Naive B cell (primary cell): ENCODE measurements around the gene POFUT2. TPM values are rescaled to one million over a fixed set of nuclear protein-coding genes. Genes with fewer than 3 reads are reported as not detected.

ENCODE experiments used
- ATAC-seq, 2 donors: fragments of 150-1000 bp; cut with Tn5 transposase; 2 replicates each; pipeline ENCODE4 v1.10.0; 2021; ENCODE audit warnings: low read depth in 2 of 2, mild to moderate bottlenecking in 2 of 2, moderate library complexity in 2 of 2
- DNase-seq: peaks from one replicate; pipeline ENCODE4 v3.0.0; 2022
- H3K27ac Mint-ChIP-seq, 6 donors: one replicate each; pipeline ENCODE4 v1.8.0; 2020 to 2022; ENCODE audit warnings: mild to moderate bottlenecking in 6 of 6, mixed read lengths in 6 of 6, moderate library complexity in 5 of 6, inconsistent platforms in 2 of 6
- H3K27me3 Mint-ChIP-seq, 3 donors: one replicate each; pipeline ENCODE4 v1.8.0; 2021 to 2022; ENCODE audit warnings: mixed read lengths in 3 of 3, mild to moderate bottlenecking in 1 of 3
- H3K36me3 Mint-ChIP-seq, 2 donors: one replicate each; pipeline ENCODE4 v1.8.0; 2020 to 2022; ENCODE audit warnings: mixed read lengths in 2 of 2, inconsistent platforms in 1 of 2, mild to moderate bottlenecking in 1 of 2
- H3K4me1 Mint-ChIP-seq, 3 donors: one replicate each; pipeline ENCODE4 v1.8.0; 2020 to 2022; ENCODE audit warnings: mixed read lengths in 3 of 3, inconsistent platforms in 1 of 3, mild to moderate bottlenecking in 1 of 3, moderate library complexity in 1 of 3
- H3K4me3 Mint-ChIP-seq, 8 donors: one replicate each; pipeline ENCODE4 v1.8.0; 2020 to 2022; ENCODE audit warnings: mild to moderate bottlenecking in 8 of 8, mixed read lengths in 8 of 8, moderate library complexity in 8 of 8, inconsistent platforms in 2 of 8
- H3K9me3 Mint-ChIP-seq, 7 donors: one replicate each; pipeline ENCODE4 v1.8.0; 2020 to 2022; ENCODE audit warnings: mixed read lengths in 7 of 7, mild to moderate bottlenecking in 5 of 7, inconsistent platforms in 2 of 7, moderate library complexity in 1 of 7
- polyA plus RNA-seq, 6 donors: library from polyadenylated mRNA; unstranded; fragments of 300-500 nt; fragmentation: Illumina TruSeq; gene quantifications; one replicate each; pipeline ENCODE4 v1.2.3, GENCODE V29; 2021; ENCODE audit warnings: low read depth in 6 of 6

POFUT2 gene
- polyA plus RNA-seq, 6 donors from 2014 or later, result 2.8 to 10.2 (median 5.2) TPM

- Mint-ChIP-seq H3K36me3 (no peaks in the 10 kb centered on the region), H3K9me3 (no peaks in the 10 kb centered on the region), H3K27ac (no peak overlapping the region), H3K4me3 (no peak overlapping the region), H3K27me3 (peaks cover 5 to 25% (median 24%) of the 10 kb centered on the region in 3 donors), H3K4me1 (peaks cover 0 to 10% (median 0%) of the 10 kb centered on the region in 3 donors)
- no peak for DNase-seq
- ATAC-seq, result no peak
Observed at GRCh38 chr21:45330851-45331261, 43.2 kb upstream of the POFUT2 start.

GRCh38 chr21:45330075-45330781 is 42.5 kb upstream of the POFUT2 start:
- Mint-ChIP-seq H3K4me1 (peaks cover 0 to 10% (median 0%) of the 10 kb centered on the region in 3 donors), H3K4me3 (no peak overlapping the region), H3K36me3 (no peaks in the 10 kb centered on the region), H3K27me3 (peaks cover 5 to 25% (median 24%) of the 10 kb centered on the region in 3 donors), H3K27ac (no peak overlapping the region), H3K9me3 (no peaks in the 10 kb centered on the region)
- DNase-seq, result no peak
- ATAC-seq, result no peak

GRCh38 chr21:45329261-45330074 is 41.8 kb upstream of the POFUT2 start:
- H3K27ac Mint-ChIP-seq, result no peak overlapping the region

GRCh38 chr21:45328198-45329091 is 40.8 kb upstream of the POFUT2 start:
- Mint-ChIP-seq H3K27me3 (peaks cover 5 to 36% (median 19%) of the 10 kb centered on the region in 3 donors), H3K27ac (no peak overlapping the region)
- DNase-seq, result no peak

More at GRCh38 chr21:45329261-45330074, 41.8 kb upstream of the POFUT2 start:
- ATAC-seq (no peak), DNase-seq (no peak)
- H3K4me3 Mint-ChIP-seq, result no peak overlapping the region
- H3K36me3 Mint-ChIP-seq, result no peaks in the 10 kb centered on the region
- peaks cover 0 to 10% (median 0%) of the 10 kb centered on the region in 3 donors for H3K4me1 Mint-ChIP-seq
- H3K9me3 Mint-ChIP-seq, result no peaks in the 10 kb centered on the region
- H3K27me3 Mint-ChIP-seq, result peaks cover 5 to 26% (median 24%) of the 10 kb centered on the region in 3 donors

GRCh38 chr21:45327441-45328197 is 39.9 kb upstream of the POFUT2 start:
- no peaks in the 10 kb centered on the region for H3K9me3 Mint-ChIP-seq
- H3K27ac Mint-ChIP-seq, result no peak overlapping the region
- H3K27me3 Mint-ChIP-seq, result peaks cover 5 to 39% (median 26%) of the 10 kb centered on the region in 3 donors

More at GRCh38 chr21:45328198-45329091, 40.8 kb upstream of the POFUT2 start:
- H3K36me3 Mint-ChIP-seq, result no peaks in the 10 kb centered on the region
- H3K4me1 Mint-ChIP-seq, result peaks cover 0 to 10% (median 0%) of the 10 kb centered on the region in 3 donors
- H3K4me3 Mint-ChIP-seq, result no peak overlapping the region
- ATAC-seq, result no peak
- H3K9me3 Mint-ChIP-seq, result no peaks in the 10 kb centered on the region

GRCh38 chr21:45326891-45327440 is 39.3 kb upstream of the POFUT2 start:
- Mint-ChIP-seq H3K36me3 (no peaks in the 10 kb centered on the region), H3K9me3 (no peaks in the 10 kb centered on the region), H3K27me3 (peaks cover 7 to 39% (median 27%) of the 10 kb centered on the region in 3 donors), H3K4me1 (peaks cover 6 to 19% (median 6%) of the 10 kb centered on the region in 3 donors), H3K4me3 (no peak overlapping the region), H3K27ac (peak overlapping the region in 1 of 6 donors; percentile 34)
- ATAC-seq (no peak), DNase-seq (no peak)

More at GRCh38 chr21:45327441-45328197, 39.9 kb upstream of the POFUT2 start:
- peaks cover 0 to 12% (median under 1%) of the 10 kb centered on the region in 3 donors for H3K4me1 Mint-ChIP-seq
- no peak overlapping the region for H3K4me3 Mint-ChIP-seq
- no peaks in the 10 kb centered on the region for H3K36me3 Mint-ChIP-seq
- ATAC-seq (no peak), DNase-seq (no peak)

GRCh38 chr21:45326169-45326851 is 38.6 kb upstream of the POFUT2 start:
- Mint-ChIP-seq H3K4me3 (no peak overlapping the region), H3K27ac (peak overlapping the region in 1 of 6 donors; percentile 34), H3K27me3 (peaks cover 7 to 43% (median 34%) of the 10 kb centered on the region in 3 donors), H3K9me3 (peaks cover 0 to 1% (median 0%) of the 10 kb centered on the region in 7 donors), H3K36me3 (no peaks in the 10 kb centered on the region), H3K4me1 (peaks cover 6 to 24% (median 7%) of the 10 kb centered on the region in 3 donors)
- no peak for ATAC-seq
- no peak for DNase-seq

- Mint-ChIP-seq H3K4me1 (peaks cover 6 to 24% (median 7%) of the 10 kb centered on the region in 3 donors), H3K36me3 (no peaks in the 10 kb centered on the region), H3K9me3 (peaks cover 0 to 1% (median 0%) of the 10 kb centered on the region in 7 donors), H3K4me3 (no peak overlapping the region), H3K27me3 (peaks cover 7 to 43% (median 34%) of the 10 kb centered on the region in 3 donors), H3K27ac (no peak overlapping the region)
- no peak for DNase-seq
- ATAC-seq, result no peak
Observed at GRCh38 chr21:45325206-45326168, 37.8 kb upstream of the POFUT2 start.

GRCh38 chr21:45324489-45325205 is 37.0 kb upstream of the POFUT2 start:
- Mint-ChIP-seq H3K9me3 (peaks cover 0 to 1% (median 0%) of the 10 kb centered on the region in 7 donors), H3K36me3 (no peaks in the 10 kb centered on the region)

More at GRCh38 chr21:45324489-45325205, 37.0 kb upstream of the POFUT2 start:
- Mint-ChIP-seq H3K27me3 (peaks cover 7 to 43% (median 35%) of the 10 kb centered on the region in 3 donors), H3K27ac (no peak overlapping the region), H3K4me3 (no peak overlapping the region), H3K4me1 (peaks cover 6 to 24% (median 7%) of the 10 kb centered on the region in 3 donors)
- DNase-seq (no peak), ATAC-seq (no peak)
